Activated CD8-positive, alpha-beta memory T cell treated with anti-CD3 and anti-CD28 coated beads, Interleukin-2, amount 50 U/mL, for 1 hour (primary cell): ENCODE results near the gene GPRC5B.

Source experiments
- DNase-seq: peaks from one replicate; pipeline ENCODE4 v3.0.0-alpha.2; 2020; ENCODE audit errors: extremely low read depth

GPRC5B gene

GRCh38 chr16:19898166-19898565 is 13.5 kb upstream of the GPRC5B start:
- DNase-seq: no peak

- no peak for DNase-seq
Observed at GRCh38 chr16:19896951-19897350, 12.3 kb upstream of the GPRC5B start.

DNA sequence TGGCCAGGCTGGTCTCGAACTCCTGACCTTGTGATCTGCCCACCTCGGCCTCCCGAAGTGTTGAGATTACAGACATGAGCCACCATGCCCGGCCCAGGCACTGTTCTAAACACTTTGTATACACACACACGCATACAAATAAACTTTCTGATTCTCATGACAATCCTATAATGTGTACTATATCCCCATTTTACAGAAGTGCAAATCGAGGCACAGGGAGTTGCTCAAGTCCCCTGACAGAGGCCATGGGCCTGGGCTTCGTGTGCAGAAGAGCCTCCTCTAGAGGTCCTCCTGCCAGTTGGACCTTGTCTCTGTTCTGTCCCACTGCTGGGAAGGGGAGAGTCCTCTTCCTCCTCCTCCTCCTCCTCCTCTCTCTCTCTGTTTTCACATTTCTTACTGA is 9.9 kb upstream of the GPRC5B start:
- no peak for DNase-seq

DNA sequence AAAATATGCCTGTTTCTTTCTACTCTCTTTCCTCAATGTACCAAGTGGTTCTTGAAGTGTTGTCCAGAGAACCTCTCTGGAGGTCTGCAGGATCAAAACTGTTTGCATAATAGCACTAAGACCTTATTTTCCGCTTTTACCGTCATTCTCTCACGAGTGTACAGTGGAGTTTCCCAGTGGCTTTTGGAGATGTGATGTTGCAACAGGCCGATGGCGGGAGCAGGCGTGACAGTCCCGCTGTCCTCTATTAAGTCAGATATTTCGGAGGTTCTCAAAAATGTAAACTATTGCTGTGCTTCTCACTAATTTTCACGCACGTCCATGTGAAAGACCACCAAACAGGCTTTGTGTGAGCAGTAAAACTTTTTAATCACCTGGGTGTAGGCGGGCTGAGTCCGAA is 8.3 kb upstream of the GPRC5B start:
- no peak for DNase-seq

- no peak for DNase-seq
Observed at GRCh38 chr16:19890901-19891300, 6.3 kb upstream of the GPRC5B start.

GRCh38 chr16:19888834-19889233 is 4.2 kb upstream of the GPRC5B start:
- DNase-seq: no peak

- DNase-seq: peak; percentile 36
Observed at GRCh38 chr16:19886073-19886941, 1.7 kb upstream of the GPRC5B start.

DNA sequence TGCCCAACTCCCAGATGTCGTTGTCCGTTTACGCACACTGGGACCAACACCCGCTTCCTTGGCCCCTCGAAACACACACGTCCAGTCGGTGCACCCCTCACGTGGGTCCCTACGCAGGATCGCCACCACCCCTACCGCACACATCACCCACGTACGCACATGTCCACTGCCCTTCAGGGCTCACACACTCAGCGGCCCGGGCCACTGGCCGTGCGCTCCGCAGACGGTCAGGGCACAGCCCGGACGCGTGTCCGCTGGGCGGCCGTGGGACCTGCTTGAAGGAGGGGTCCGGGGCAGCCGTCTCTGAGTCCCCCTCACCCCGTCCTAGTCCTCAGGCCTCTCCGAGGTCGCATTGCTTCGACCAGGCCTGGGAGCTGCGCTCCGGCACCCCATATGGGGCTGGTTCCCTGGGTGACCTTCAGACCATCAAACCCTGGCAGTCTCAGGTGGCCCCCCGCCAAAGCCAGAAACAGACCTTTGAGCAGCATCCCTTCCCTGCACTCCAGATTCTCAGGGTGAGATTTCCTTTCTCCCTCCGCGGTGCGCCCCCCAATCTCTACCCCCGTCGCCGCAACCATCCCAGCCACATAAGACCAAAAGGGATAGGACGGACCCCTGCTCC is 914 bp upstream of the GPRC5B start:
- no peak for DNase-seq

GRCh38 chr16:19883966-19884485 is 622 bp downstream of the GPRC5B start:
- DNase-seq: no peak

GRCh38 chr16:19883296-19883965 is 1.2 kb downstream of the GPRC5B start:
- DNase-seq: no peak

- DNase-seq: no peak
Observed at GRCh38 chr16:19882646-19883045, 2.0 kb downstream of the GPRC5B start.

GRCh38 chr16:19882186-19882585 is 2.5 kb downstream of the GPRC5B start:
- no peak for DNase-seq

- no peak for DNase-seq
Observed at GRCh38 chr16:19881783-19882182, 2.9 kb downstream of the GPRC5B start.

DNA sequence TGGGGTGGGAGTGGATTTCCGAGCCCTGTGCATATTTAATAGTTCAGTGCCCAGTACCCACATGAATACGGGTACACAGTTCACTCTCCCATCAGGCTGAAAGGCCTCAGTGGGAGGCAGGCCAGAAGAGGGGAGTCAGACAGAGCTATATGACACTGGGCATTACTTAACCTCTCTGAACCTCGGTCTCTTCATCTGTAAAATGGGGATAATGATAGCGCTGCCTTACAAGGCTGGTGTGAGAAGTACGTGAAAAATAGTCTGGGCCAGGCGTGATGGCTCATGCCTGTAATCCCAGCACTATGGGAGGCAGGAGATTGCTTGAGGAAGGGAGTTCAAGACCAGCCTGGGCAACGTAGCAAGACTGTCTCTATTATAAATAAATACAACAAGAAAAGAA is 3.6 kb downstream of the GPRC5B start:
- DNase-seq: no peak

DNA sequence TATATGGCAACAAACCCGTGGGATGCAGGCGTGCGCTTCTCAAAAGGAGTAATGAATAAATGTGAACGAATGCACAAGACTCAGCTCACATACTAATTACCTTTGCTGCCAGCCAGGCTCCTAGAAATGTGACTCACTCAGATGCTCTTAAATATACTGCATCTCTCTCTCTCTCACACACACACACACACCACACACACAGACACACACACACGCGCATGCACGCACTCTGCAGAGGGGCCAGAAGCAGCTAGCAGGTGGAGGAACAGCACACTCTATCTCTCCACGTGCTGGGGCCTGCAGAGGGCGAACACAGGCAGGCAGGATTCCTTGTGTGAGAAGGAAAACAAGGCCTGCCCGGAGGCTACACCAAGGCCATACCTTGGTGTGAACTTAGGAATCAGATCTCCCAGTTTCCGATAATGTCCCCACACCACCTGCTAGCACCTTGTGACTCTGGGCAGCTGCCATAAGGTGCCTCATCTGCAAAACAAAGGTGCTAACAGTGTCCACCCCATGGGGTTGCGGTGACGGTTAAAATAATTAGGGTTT is 5.3 kb downstream of the GPRC5B start:
- no peak for DNase-seq

GRCh38 chr16:19878757-19879156 is 5.9 kb downstream of the GPRC5B start:
- no peak for DNase-seq

DNA sequence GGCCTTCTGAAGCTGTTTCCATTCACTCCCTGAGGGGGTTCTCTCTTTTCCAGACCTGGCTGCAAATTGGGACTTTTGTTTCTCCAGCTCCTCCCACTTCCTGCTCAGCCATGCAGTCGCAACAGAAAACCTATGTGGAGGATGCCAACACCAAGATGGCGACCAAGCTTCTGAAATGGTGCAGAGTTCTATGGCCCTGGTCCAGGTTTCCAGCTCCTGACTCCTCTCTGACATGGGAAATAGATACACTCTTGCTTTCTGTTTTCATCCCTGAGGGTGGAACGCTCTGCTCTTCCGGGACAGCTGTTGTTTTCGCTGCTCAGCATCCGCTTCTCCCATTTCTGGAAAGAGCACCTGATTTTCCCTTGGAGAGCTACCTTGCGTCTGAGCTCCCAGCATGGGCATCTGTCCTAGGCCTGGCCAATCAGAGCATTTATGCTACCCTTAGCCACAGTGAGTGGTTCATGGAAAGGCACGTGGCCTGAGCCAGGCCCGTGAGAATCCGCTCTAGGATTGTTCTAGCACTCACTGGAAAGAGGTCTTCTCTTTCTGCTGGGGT is 8.1 kb downstream of the GPRC5B start:
- no peak for DNase-seq

- no peak for DNase-seq
Observed at GRCh38 chr16:19875900-19876299, 8.7 kb downstream of the GPRC5B start.

GRCh38 chr16:19874851-19875546 is 9.6 kb downstream of the GPRC5B start:
- DNase-seq: no peak

GRCh38 chr16:19874026-19874425 is 10.6 kb downstream of the GPRC5B start:
- DNase-seq: no peak

GRCh38 chr16:19872935-19873334 is 11.7 kb downstream of the GPRC5B start:
- no peak for DNase-seq
